Posterior vena cava (tissue), 2 donors: ENCODE results near the gene ARPP21. TPM values are rescaled to one million over a fixed set of nuclear protein-coding genes. Genes with fewer than 3 reads are reported as not detected.
"Not testable (repeated sequence)": the region's sequence is repeated elsewhere in the genome, so short reads cannot be mapped to it uniquely, and the experiment has no call there.

ENCODE experiments used
- DNase-seq: peaks from one replicate; pipeline ENCODE4 v3.0.0-alpha.2; 2020; ENCODE audit warnings: low spot score
- intact Hi-C, 2 donors: fragments of 100-400 bp; cut with DNase I; formaldehyde crosslinking; loops; one replicate each; pipeline versions ENCODE4 v1.14.1 to v1.14.2; 2022 to 2023
- microRNA-seq, 2 donors: library from miRNA; unstranded; fragments of <30 nt; microRNA quantifications; one replicate each; pipeline ENCODE4 v1.2.0, GENCODE V29; 2020 to 2021; ENCODE audit warnings: borderline microRNAs expressed in 2 of 2
- total RNA-seq, 2 donors: library from RNA; stranded (reverse); fragmentation: NEBNext Ultra II Directional; extraction: Animal tissue kit (Norgen Biotek cat#: 25700); gene quantifications; one replicate each; pipeline ENCODE4 v1.2.1, GENCODE V29; 2021
- donor health status: DM: yes; HTN: yes; CAD: no.
- donor health status: DM: yes; HTN: yes; CAD: no.

Gene ARPP21
- total RNA-seq, 2 donors from 2014 or later: not detected

DNA sequence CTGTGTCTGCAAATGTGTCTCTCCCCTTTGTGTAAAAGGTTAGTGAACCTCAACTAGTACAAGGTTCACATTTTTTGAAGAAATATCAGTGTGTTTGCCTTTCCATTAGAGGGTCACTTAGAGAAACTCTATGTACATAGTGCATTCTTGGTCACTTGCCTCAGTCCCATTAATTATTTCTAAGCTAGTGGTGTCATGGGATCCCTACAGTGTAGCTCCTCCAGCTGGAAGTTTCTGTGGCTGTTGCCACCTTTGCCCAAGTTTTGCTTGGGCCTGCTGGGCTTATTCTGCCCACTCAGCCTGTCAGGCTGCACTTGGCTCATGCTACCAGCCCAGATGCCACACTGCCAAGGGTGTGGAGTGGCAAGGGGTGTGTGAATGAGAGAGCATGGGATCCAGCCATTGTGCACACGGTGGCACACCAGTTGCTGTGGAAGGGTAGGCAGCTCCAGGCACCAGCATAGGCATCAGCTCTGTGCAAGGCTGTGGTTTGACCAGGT, 161.7 kb downstream of the ARPP21 start:
- intact Hi-C loops: no loop called here
- no peak for DNase-seq

DNA sequence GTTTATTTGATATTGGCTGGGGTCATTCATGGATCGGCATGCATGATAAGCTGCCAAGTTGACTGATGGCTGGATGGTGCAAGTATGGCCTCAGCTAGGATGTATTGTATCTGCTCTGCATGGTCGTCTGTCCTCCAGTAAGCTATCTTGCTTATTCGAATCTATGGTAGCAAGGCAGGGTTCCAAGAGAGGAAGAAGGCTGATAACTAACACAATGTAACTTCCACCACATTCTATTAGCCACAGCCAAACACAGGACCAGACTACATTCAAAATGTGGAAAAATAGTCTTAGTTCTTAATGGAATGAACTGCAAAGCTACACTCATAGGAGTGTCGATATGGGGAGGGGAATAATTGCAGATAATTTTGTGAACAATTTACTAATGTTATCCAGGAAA, 175.2 kb downstream of the ARPP21 start:
- intact Hi-C loops: no loop called here
- DNase-seq: no peak

DNA sequence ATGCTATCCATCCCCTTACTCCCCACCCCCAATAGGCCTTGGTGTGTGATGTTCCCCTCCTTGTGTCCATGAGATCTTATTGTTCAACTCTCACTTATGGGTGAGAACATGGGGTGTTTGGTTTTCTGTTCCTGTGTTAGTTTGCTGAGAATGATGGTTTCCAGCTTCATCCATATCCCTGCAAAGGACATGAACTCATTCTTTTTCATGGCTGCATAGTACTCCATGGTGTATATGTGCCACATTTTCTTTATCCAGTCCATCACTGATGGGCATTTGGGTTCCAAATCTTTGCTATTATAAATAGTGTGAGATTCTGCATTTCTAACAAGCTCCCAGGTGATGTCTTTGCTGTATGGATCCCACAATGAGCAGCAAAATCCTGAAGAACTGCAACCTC, 176.5 kb downstream of the ARPP21 start:
- intact Hi-C loops, DNase-seq: not testable (repeated sequence)

DNA sequence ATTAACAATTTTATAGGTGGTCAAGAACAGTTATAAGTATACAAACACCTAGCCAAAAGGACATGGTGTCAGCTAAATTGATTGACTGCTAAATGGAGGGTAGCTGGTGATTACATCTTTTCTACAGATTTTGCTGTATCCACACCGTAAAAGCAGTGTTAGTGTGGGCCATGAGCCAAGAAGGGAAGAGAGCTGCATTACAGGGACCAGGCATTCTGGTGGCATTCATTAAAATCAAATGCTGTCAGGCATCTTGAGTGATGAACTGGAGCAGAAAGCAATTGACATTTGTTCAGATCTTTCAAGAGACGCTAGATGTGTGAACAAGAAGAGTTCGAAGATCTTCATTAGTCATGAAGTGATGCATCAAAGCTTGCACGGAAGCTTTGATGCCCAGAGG, 177.9 kb downstream of the ARPP21 start:
- intact Hi-C loops: no loop called here

DNA sequence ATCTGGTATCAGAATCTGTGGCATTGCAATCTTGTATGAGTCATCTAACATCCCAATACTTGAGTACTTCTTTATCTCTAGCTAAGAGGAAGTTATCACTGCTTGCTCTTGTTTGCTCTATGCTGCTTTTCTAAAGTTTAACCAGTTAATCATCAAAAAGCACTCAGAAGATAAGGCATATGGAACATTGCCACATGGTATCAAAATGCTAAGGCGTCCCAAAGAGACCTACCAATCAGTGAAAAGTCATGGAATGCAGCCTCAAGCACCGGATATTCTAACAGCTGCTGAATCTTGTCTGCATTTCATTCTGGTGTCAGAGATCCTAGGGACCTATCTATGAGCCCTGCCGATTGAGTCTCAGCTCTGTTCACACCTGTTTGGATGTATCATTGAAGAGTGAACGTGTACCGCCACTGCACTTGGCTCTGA, 192.8 kb downstream of the ARPP21 start:
- DNase-seq: no peak
- intact Hi-C loops: no loop called here

More for the DNA sequence above, 177.9 kb downstream of the ARPP21 start:
- DNase-seq: no peak

Small RNA genes lying within 50 kb of the gene (microRNA-seq; reads per million reads assigned to microRNA genes)
- gene MIR128-2: 2.3 to 3.5 reads per million in 2 donors
